Measurements from ENCODE around the gene TCN1.
"Not testable (repeated sequence)": the region's sequence is repeated elsewhere in the genome, so short reads cannot be mapped to it uniquely, and the experiment has no call there.

Gene TCN1, protein sequence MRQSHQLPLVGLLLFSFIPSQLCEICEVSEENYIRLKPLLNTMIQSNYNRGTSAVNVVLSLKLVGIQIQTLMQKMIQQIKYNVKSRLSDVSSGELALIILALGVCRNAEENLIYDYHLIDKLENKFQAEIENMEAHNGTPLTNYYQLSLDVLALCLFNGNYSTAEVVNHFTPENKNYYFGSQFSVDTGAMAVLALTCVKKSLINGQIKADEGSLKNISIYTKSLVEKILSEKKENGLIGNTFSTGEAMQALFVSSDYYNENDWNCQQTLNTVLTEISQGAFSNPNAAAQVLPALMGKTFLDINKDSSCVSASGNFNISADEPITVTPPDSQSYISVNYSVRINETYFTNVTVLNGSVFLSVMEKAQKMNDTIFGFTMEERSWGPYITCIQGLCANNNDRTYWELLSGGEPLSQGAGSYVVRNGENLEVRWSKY

DNA sequence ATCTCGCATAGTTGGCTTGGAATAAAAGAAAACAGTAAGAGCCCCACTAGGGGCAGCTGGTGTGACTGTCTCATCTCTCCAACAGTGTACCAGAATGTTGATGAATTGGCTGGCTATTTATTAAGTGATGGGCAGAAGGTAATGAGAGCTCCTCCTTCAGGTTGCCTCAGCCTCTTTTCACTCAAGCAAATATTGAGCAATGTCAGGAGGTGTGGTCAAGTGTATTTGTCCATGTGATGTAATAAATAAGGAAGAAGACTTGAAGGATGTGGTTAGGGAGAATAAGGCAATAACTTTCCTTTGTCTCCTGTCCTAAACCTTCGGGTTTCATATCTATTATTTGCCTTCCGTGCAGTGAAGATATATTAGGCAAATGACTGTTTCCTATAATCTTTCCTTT lies at the start of gene TCN1:
Gene TCN1 (minus strand): TSS at position 91 of the 400 bp plus-strand sequence. CDS start 17 bp downstream, at position 74.
- no peak for DNase-seq

DNA sequence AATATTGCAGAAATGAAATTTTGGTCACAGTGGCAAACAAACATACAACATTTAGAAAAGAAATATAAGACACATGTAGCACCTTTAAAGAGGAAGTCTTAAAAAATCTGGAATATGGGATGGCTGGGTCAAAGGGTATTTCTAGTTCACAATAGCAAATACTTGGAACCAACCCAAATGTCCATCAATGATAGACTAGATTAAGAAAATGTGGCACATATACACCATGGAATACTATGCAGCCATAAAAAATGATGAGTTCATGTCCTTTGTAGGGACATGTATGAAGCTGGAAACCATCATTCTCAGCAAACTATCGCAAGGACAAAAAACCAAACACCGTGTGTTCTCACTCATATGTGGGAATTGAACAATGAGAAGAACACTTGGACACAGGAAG lies 37.3 kb upstream of the TCN1 start:
- not testable (repeated sequence) for DNase-seq

DNA sequence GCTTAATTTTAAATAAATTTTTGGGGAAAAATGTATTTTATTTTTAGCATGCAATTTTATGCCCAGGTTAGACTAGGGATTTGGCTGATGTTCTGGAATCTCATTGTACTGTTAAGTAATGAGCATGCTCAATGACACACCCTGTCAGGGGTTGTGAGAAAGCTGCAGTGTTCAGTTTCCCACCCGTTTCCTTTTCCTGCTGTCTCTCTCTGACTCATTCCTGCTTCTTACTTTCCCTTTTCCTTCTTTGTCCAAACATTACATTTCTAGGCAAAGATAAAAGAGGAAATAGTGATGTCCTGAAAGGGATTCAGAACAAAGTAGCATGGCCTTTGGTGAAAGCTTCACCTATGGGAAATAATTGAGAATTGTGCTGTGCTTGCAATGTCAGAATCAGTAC lies 35.0 kb upstream of the TCN1 start:
- DNase-seq = no peak

DNA sequence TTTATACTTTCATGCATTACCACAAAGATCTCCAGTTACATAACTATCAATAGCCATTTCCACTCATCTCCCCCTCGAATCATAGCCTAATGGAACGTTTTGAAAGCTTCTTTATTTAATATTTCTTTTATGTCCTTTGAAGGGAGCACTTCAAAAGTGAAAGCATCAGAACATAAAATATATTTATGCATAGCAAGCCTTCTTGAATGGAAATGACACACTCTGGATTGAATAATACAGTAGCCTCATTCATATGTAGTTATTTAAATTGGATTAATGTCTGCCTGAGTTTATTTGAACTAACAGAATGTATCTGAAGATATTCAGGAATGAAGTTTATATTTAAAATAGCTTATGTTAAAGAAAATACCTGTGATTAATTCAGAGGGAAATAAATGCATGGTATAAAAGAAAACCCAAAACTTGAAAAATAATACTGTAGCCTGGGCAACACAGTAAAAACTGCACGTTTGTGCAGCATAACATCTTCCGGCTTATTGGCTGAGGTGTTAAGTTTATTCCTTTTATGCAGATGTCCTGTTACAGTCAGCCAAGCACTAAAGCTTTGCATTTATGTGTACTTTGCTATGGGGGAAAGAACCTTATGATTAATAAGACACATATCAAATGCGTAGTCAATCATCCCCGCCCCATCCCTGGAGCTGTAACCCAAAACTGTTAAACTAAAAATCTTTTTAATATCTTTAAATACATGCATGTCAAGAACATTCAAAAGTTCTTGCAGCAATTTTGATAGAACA lies 34.3 kb upstream of the TCN1 start:
- no peak for DNase-seq

DNA sequence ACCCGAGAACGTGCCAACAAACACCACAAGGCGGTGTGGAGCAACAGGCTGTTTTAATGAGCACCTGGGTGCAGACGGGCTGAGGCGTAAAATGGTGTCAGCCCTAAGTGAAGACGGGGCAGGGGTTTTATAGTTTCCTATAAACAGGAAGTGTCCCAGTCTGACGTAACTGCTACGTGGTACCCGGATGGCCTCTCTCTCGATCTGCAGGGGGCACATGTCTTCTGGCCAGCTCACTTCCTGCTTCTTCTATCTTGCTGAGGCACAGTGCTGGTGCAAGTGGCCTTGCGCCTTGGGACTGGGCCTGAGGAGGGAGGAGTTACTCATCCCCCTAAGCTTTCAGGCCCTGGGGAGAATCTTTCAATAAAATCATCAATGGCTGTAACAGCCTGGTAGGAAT lies 33.2 kb upstream of the TCN1 start:
- DNase-seq = no peak

DNA sequence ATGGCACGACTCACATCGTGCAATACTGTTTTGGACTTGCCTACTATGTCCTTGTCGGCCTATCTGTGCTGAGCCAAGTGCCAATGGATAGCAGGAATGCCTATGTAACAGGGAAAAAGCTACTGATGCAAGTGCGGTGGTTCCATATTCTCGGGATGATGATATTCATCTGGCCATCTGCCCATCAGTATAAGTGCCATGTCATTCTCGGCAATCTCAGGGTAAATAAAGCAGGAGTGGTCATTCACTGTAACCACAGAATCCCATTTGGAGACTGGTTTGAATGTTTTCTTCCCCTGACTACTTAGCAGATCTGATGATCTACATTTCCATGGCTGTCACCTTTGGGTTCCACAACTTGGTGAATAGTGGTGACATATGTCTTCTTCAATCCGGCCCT lies 32.4 kb upstream of the TCN1 start:
- no peak for DNase-seq

DNA sequence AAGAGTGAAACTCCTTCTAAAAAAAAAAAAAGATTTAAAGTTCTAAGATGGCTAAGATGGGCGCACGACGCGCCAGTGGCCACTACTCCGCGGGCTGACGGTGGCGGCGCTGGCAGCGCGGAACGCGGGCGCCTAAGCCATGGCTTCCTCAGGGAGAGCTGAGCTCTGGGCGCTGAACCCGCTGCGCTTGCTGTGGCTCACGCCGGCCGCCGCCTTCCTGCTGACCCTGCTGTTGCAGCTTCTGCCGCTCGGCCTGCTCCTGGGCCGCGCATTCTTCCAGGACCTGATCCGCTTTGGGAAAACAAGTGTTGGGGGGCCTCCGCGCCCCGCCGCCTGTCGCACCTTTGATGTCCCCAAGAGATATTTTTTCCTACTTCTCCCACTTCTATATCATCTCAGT lies 31.8 kb upstream of the TCN1 start:
- no peak for DNase-seq

DNA sequence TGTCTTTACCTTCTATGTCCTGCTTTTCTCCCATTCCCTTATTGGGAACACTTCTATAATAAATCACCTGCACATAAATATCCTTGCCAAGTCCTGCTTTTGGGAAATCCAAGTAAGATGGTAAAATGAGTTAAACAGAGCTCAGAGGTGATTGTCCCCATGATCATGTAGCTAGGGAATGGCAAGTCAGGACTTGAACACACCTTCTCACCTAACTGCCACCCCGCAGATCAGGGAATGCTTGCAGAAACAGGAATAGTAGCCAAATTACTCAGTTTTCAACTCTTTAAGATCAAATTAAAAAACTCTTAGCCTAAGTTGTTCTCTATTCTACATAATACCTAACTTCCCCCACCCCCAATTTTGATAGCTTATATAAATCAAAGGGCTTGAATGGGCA lies 28.3 kb upstream of the TCN1 start:
- DNase-seq = no peak

DNA sequence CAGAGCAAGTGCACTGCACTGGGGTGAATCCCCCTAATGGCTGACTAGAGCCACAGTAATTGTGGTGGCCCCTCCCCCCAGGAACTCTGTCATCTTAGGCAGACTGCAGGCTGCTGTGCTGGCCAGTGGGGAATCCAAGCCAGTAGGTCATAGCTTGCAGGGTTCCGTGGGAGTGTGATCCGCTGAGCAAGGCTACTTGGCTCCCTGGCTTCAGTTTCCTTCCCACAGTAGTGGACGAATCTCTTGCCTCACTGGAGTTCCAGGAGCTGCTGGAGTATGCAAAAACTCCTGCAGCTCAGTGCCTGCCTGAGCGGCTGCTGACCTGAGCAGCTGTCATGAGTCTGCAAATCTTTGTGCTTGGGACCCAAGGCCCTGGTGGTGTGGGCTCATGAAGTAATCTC lies 25.5 kb upstream of the TCN1 start:
- DNase-seq = no peak

DNA sequence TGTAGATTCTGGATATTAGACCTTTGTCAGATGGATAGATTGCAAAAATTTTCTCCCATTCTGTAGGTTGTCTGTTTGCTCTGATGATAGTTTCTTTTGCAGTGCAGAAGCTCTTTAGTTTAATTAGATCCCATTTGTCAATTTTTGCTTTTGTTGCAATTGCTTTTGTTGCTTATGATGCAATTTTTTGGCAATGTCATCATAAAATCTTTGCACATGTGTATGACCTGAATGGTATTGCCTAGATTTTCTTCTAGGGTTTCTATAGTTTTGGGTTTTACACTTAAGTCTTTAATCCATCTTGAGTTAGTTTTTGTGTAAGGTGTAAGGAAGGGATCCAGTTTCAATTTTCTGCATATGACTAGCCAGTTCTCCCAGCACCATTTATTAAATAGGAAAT lies 20.9 kb upstream of the TCN1 start:
- DNase-seq = not testable (repeated sequence)

DNA sequence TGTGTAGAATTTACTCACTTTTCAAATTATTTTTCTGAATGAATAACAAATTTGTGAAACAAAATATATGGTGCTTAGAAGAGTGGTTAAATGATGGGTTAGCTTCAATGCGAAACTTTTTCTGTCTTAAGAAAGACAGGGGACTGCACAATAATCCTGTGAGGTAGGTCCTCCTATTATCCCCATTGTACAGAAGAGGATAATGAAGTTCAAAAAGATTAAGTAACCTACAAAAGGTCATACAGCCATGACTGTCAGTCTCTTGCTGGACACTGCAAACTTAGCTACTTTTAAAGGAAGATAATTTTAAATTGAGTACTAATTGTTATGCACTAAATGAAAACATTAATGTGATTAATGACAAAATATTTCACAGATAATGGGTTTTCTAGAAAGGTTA lies 17.3 kb upstream of the TCN1 start:
- DNase-seq = no peak

DNA sequence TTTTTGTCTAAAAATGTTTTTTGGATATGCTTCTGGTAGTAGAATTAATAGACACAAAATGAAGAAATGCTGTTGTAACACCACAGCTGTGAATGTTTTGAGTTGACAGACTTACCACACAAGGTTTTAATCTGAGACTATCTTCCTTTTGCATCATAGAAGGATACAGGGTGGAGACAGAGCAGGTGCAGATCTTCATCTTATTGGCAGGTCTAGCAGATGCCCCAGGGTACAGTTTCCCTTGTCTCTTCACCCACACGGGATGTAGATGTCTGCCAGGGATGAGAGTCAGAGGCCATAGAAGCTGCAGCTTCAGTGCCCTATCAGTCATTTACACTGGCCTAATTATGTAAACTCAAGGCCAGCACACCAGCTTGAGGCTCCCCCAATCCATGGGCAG lies 13.3 kb upstream of the TCN1 start:
- DNase-seq = no peak

DNA sequence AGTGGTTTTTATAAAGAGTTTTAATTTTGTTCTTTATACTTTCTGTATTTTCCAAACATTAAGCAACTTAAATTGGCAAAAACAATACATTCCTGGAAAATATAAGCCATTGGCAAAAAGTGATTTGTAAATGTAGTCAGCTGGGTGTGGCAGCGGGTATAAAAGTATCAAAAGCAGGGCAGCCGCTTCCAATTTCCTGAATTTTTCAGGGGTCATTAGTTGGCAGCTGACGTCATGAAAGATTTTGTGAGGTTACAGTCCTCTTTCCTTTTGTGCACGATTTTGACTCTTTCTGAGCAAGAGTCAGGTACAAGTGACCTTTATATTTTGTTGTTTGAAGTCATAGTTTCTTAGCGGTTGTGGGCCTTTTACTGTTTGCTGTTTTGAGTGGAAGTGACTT lies 12.3 kb upstream of the TCN1 start, which contains the start of gene OOSP3:
Gene OOSP3 (plus strand): TSS at position 208 of the 400 bp plus-strand sequence. CDS start 27 bp downstream, at position 235.
- DNase-seq = no peak

DNA sequence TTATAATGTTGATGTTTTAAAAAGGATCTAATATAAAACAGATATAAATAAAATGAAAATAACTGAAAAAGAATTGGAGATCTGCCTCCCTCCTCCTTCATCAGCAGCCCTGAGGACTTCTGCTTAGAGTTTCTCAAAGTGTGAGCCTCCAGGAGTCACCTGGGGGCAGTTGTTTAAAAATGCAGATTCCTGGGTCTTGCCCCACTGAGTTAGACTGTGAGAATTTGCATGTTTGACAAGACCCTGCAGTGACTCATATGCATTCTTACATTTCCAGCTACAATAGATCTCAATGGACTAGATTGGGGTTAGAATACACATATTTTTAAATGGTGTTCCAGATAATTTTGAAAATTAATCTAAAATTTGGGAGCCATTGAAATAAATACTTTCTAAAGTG lies 11.5 kb upstream of the TCN1 start:
- no peak for DNase-seq

DNA sequence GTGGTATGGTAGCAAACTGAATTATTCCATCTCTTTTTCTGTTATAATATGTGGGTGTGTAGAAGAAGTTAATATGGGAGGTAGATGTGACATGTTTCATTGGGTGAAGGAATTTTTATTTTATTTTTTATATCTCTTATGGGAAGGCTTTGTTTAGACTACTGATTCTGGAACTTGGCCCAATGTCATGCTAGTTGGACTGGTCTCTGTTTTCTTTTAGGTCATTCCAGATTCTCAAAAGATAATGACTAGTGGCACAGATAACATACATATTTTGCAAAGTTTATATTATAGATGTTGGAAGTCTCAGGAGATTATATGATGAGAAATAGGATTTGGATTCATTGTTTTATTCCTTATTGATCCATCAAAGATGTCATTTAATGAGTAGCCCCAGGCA lies 11.0 kb upstream of the TCN1 start:
- DNase-seq = no peak

DNA sequence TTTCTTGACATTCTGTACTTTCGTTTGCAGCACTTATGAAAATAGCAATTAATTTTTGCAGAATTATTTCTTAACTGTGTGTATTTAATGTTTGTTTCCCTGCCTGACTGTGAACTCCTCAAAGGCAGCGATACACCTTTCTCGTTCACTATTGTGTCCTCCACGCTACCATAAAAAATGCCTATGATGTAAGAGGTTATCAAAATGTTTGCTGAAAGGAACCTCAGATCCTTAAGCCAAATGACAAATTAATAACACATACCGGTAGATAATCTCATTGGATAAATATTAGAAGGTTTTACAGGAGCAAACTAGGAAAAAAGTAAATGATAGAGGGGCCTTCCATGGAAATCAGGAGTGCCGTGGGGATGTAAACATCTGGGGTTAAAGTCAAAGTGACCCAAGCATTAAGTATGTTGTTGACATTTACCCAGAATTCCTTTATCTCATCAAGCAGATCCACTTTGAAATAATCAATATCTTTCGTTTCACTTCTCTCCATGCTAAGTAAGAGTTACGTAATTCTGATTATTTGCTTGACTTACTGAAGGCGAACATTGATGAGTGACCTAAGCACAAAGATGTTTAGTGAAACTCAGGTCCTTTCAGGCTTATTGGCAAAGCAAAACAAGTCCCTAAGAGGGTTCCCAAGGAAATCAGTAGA lies 9.7 kb upstream of the TCN1 start:
- no peak for DNase-seq

DNA sequence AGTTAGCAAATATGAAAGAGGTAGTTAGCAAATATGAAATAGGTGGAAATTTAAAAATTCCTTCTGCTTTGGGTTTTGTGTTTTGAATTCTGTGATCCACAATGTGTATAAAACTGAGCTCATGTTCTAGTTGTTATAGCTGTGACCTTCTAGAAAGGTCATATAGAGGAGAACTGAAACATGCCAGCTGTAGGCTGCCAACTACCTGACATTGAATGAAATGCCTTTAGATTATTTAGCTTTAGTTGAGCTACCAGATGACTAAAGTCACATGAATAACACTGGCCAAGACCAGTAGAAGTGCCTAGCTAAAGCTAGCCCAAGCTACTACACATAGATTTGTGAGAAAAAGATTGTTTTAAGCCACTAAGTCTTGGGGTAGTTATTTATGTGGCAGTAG lies 5.8 kb upstream of the TCN1 start:
- no peak for DNase-seq

DNA sequence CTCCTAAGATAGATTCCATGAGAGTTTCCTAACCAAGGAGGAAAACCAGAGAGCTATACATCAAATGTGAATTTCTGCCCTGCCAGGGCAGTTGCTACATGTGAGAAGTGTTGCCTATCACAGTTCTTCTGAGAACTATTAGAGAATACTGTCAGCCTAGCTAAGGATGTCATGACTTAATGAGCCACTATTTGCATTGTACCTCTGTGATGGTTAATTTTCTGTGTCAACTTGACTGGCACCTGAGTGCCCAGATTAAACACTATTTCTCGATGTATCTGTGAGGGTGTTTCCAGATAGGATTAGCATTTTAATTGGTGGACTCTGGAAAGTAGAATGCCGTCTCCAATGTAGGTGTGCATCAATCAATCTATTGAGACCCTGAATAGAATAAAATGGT lies 1.7 kb upstream of the TCN1 start:
- no peak for DNase-seq

DNA sequence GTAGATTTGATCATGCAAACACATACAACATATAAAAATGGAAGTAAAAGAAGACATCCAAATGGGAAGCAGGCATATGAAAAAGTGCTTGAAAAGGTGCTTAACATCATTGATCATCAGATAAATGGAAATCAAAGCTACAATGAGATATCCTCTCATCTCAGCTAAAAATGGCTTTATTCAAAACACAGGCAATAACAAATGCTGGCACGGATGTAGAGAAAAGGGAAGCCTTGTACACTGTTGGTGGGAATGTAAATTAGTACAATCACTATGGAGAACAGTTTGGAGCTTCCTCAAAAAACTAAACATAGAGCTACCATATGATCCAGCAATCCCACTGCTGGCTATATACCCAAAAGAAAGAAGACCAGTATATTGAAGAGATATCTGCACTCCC lies 549 bp upstream of the TCN1 start:
- DNase-seq = no peak

DNA sequence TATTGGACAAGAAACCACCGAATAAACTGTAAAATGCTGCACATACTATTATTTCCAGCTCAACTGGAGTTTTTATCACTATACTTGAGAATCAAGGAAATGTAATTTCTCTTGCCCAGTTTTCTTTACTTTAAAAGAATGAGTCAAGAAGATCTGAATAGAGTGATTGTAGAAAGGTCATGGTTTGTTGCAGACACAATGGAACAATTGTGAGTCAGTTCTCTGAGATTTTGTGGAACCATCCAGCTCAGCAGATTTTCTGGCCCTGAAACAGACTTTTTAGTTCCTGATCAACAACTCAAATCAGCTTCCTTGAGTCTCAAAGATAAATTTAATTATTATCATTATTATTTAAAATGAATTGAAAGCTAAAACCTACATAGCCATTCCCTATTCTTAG lies 1.3 kb downstream of the TCN1 start:
- DNase-seq = no peak

DNA sequence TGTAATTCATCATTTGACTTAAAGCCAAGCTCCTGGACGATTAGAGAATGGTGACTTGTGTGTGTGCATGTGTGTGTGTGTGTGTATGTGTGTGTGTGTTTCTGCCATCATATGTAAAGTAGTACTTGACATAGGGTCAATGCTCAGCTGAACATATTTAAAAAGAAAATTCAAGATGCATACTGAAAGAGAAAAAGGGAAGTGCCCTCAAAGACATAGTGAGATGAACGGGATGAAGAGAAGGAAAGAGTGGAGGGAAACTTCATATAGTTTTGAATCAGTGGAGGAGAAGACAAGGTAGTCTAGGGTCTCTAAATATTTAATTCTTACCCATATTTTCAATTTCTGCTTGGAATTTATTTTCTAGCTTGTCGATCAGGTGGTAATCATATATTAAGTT lies 4.0 kb downstream of the TCN1 start:
- DNase-seq = no peak

DNA sequence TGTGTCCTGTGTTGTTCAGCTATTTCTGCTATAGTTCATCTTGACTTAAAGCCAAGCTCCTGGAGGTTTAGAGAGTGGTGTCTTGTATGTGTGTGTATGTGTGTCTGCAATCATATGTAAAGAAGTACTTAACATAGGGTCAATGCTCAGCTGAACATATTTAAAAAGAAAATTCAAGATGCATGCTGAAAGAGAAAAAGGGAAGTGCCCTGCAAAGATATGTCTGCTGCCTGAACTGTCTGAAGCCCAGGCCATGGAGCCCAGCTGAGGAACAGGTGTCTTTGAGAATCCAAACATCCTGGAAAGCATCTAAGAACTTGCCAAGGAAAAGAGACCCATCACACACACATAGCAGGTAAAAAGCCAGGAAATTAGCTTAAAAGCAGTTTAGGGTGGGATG lies 6.6 kb downstream of the TCN1 start:
- DNase-seq = no peak

All from DMS79 treated with DMSO at 0.1 percent for 48 hours (cell line).